ENCODE results near the gene MYOF. TPM values are rescaled to one million over a fixed set of nuclear protein-coding genes. Genes with fewer than 3 reads are reported as not detected.
A peak's percentile ranks its signal among the peaks of the same experiment; 100 is the strongest.
"Not testable (repeated sequence)": the region's sequence is repeated elsewhere in the genome, so short reads cannot be mapped to it uniquely, and the experiment has no call there.

Gene MYOF
- total RNA-seq, 1 donor from 2014 or later = 25.4 TPM

GRCh38 chr10:93458821-93459257, 23.3 kb downstream of the MYOF start:
- intact Hi-C loops (cut with micrococcal nuclease) = no loop called here
- H3K36me3 Mint-ChIP-seq (ENCODE audit: low read depth) = peaks cover 1% of the 10 kb centered on the region
- no peak overlapping the region for H3K4me3 Mint-ChIP-seq
- peak overlapping the region; percentile 66 for H3K27ac Mint-ChIP-seq
- peaks cover 16% of the 10 kb centered on the region for H3K4me1 Mint-ChIP-seq
- H3K27me3 Mint-ChIP-seq = no peaks in the 10 kb centered on the region
- H3K9me3 Mint-ChIP-seq = no peaks in the 10 kb centered on the region
- no peak for DNase-seq

GRCh38 chr10:93457511-93457910, 24.6 kb downstream of the MYOF start:
- Mint-ChIP-seq H3K27ac (no peak overlapping the region), H3K27me3 (no peaks in the 10 kb centered on the region), H3K4me3 (no peak overlapping the region), H3K9me3 (no peaks in the 10 kb centered on the region), H3K4me1 (peaks cover 14% of the 10 kb centered on the region), H3K36me3 (ENCODE audit: low read depth) (peaks cover 1% of the 10 kb centered on the region)
- intact Hi-C loops (cut with micrococcal nuclease) = no loop called here
- DNase-seq = no peak

GRCh38 chr10:93456480-93456879, 25.7 kb downstream of the MYOF start:
- intact Hi-C loops (cut with micrococcal nuclease) = no loop called here
- no peaks in the 10 kb centered on the region for H3K27me3 Mint-ChIP-seq
- H3K27ac Mint-ChIP-seq = no peak overlapping the region
- peaks cover 18% of the 10 kb centered on the region for H3K4me1 Mint-ChIP-seq
- H3K36me3 Mint-ChIP-seq (ENCODE audit: low read depth) = peaks cover 2% of the 10 kb centered on the region
- no peaks in the 10 kb centered on the region for H3K9me3 Mint-ChIP-seq
- no peak for DNase-seq
- no peak overlapping the region for H3K4me3 Mint-ChIP-seq

DNA sequence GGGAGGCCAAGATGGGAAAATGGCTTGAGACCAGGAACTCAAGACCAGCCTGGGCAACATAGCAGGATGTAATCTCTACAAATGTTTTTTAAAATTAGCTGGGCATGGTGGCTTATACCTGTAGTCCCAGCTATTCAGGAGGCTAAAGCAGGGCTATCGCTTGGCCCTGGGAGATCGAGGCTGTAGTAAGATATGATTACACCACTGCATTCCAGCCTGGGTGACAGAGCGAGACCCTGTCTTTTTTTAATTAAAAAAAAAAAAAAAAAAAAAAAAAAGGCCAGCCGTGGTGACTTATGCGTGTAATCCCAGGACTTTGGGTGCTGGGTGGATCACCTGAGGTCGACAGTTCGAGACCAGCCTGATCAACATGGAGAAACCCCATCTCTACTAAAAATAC, 27.4 kb downstream of the MYOF start:
- Mint-ChIP-seq H3K27me3 (no peaks in the 10 kb centered on the region), H3K9me3 (no peaks in the 10 kb centered on the region), H3K27ac (no peak overlapping the region), H3K4me3 (no peak overlapping the region), H3K4me1 (peaks cover 17% of the 10 kb centered on the region), H3K36me3 (ENCODE audit: low read depth) (peaks cover 5% of the 10 kb centered on the region)
- intact Hi-C loops (cut with micrococcal nuclease) = no loop called here
- no peak for DNase-seq

GRCh38 chr10:93454146-93454545, 28.0 kb downstream of the MYOF start:
- intact Hi-C loops (cut with micrococcal nuclease) = no loop called here
- Mint-ChIP-seq H3K27me3 (no peaks in the 10 kb centered on the region), H3K36me3 (ENCODE audit: low read depth) (peaks cover 5% of the 10 kb centered on the region), H3K27ac (no peak overlapping the region), H3K9me3 (no peaks in the 10 kb centered on the region), H3K4me1 (peaks cover 17% of the 10 kb centered on the region), H3K4me3 (no peak overlapping the region)
- DNase-seq = no peak

DNA sequence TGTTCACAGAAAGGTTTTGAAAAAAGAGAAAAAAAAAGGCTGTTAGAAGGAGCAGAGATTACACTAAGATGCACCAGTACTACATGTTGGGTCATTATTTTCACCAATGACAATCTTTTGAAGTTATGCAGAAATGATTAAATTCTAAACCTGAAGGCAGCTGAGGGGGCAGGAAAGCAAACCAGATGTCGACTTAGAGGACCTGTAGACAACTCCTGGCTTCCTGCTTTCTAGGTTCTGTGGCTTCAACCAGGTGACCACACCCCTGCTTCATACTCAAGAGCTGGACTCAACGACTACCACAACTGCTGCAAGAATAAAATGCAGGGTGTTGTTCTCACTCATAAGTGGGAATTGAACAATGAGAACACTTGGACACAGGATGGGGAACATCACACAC, 30.0 kb downstream of the MYOF start:
- DNase-seq = peak; percentile 60
- intact Hi-C loops (cut with micrococcal nuclease) = no loop called here
- H3K27me3 Mint-ChIP-seq = no peaks in the 10 kb centered on the region

DNA sequence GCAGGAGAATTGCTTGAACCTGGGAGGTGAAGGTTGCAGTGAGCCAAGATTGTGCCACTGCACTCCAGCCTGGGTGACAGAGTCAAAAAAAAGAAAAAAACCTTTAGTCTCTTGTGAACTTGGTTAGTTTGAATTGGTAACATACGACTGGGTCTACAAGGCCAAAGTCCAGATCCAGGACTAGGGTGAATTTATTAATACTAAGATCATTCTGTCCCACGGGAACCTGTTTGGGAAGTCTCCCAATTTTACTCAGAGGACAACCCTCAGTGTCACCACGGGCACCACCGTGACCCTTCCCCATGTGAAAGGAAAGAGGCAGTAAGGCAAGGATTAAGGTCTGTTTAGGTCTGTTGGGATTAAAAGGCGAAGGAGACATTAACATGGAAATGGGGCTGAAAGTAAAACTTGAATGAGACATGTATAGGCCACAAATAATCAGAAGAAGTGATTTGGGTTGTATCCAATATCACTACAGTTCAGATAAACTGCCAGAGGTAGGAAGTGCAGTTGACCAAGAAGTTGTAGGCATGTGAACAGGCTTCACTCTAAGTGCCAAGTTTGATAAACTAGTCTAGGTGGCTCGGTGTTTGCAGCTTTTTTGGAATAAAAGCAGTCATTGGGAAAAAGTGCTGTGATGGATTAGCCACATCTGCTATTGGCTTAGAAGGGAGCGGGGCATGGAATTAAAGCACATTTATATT, 30.7 kb downstream of the MYOF start:
- no peaks in the 10 kb centered on the region for H3K27me3 Mint-ChIP-seq
- peaks cover 3% of the 10 kb centered on the region for H3K36me3 Mint-ChIP-seq (ENCODE audit: low read depth)
- intact Hi-C loops (cut with micrococcal nuclease) = no loop called here
- H3K9me3 Mint-ChIP-seq = no peaks in the 10 kb centered on the region
- no peak for DNase-seq
- H3K4me1 Mint-ChIP-seq = peaks cover 13% of the 10 kb centered on the region
- H3K4me3 Mint-ChIP-seq = no peak overlapping the region
- no peak overlapping the region for H3K27ac Mint-ChIP-seq

More for the DNA sequence above, 30.0 kb downstream of the MYOF start:
- Mint-ChIP-seq H3K36me3 (ENCODE audit: low read depth) (peaks cover 3% of the 10 kb centered on the region), H3K9me3 (no peaks in the 10 kb centered on the region), H3K4me1 (peaks cover 13% of the 10 kb centered on the region), H3K27ac (no peak overlapping the region), H3K4me3 (peak overlapping the region; percentile 10)

GRCh38 chr10:93447970-93448369, 34.2 kb downstream of the MYOF start:
- Mint-ChIP-seq H3K4me1 (peaks cover 13% of the 10 kb centered on the region), H3K27me3 (no peaks in the 10 kb centered on the region), H3K9me3 (no peaks in the 10 kb centered on the region), H3K4me3 (no peak overlapping the region), H3K27ac (no peak overlapping the region), H3K36me3 (ENCODE audit: low read depth) (peaks cover 3% of the 10 kb centered on the region)
- DNase-seq = no peak
- intact Hi-C loops (cut with micrococcal nuclease) = no loop called here

GRCh38 chr10:93447019-93447418, 35.1 kb downstream of the MYOF start:
- Mint-ChIP-seq H3K4me3 (no peak overlapping the region), H3K9me3 (no peaks in the 10 kb centered on the region), H3K4me1 (peaks cover 7% of the 10 kb centered on the region), H3K27ac (no peak overlapping the region), H3K27me3 (no peaks in the 10 kb centered on the region), H3K36me3 (ENCODE audit: low read depth) (peaks cover 3% of the 10 kb centered on the region)
- DNase-seq = no peak
- intact Hi-C loops (cut with micrococcal nuclease) = no loop called here

- Mint-ChIP-seq H3K4me3 (no peak overlapping the region), H3K4me1 (no peaks in the 10 kb centered on the region), H3K27me3 (no peaks in the 10 kb centered on the region), H3K36me3 (ENCODE audit: low read depth) (no peaks in the 10 kb centered on the region), H3K27ac (no peak overlapping the region), H3K9me3 (no peaks in the 10 kb centered on the region)
- no peak for DNase-seq
- intact Hi-C loops (cut with micrococcal nuclease) = no loop called here
Measured at GRCh38 chr10:93445978-93446720, 36.0 kb downstream of the MYOF start.

DNA sequence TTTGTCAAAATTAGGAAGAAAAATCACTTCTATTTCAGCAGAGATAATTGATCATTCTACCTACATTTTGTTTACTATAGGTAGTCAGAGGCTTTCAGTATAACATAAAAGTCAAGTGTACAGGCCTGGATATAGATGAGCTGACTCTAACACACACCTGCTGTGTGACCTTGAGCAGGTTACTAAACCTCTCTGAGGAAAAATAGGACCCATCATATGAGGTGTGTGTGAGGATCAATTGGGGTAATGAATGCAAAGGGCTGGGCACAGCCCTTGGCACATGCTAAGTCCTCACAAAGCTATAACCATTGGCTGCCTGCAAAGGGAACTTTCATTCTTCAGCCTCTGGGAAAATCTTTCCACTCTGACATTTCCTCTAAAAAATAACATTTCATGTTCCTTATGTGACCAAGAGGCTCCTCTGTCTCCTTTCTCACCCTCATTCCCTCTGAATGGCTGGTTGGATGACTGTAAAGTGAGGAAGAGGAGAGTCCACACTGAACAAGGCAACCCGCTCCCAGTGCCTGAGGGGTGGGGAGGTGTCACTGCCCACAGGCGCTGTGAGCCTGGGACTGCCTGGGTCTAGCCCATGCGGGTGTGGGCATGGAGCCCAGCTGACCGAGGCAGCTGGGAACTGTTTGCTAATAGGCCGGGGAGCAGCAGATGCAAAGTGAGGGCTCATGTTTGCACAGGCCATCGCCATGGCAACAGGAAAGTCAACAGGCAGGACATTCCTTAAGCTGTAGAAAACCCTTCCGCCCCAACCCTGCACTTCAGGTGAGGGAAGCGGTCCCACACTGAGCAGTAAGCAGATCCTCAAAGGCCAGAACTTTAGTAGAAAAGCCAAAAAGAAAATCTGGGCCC, 36.8 kb downstream of the MYOF start:
- intact Hi-C loops (cut with micrococcal nuclease) = no loop called here
- Mint-ChIP-seq H3K27ac (no peak overlapping the region), H3K9me3 (no peaks in the 10 kb centered on the region), H3K4me3 (no peak overlapping the region), H3K4me1 (no peaks in the 10 kb centered on the region), H3K36me3 (ENCODE audit: low read depth) (no peaks in the 10 kb centered on the region), H3K27me3 (no peaks in the 10 kb centered on the region)
- DNase-seq = no peak

GRCh38 chr10:93443481-93443880, 38.7 kb downstream of the MYOF start:
- intact Hi-C loops (cut with micrococcal nuclease) = no loop called here
- no peak for DNase-seq
- H3K27ac Mint-ChIP-seq = no peak overlapping the region
- no peak overlapping the region for H3K4me3 Mint-ChIP-seq
- H3K27me3 Mint-ChIP-seq = no peaks in the 10 kb centered on the region
- H3K36me3 Mint-ChIP-seq (ENCODE audit: low read depth) = no peaks in the 10 kb centered on the region
- H3K4me1 Mint-ChIP-seq = no peaks in the 10 kb centered on the region
- no peaks in the 10 kb centered on the region for H3K9me3 Mint-ChIP-seq

DNA sequence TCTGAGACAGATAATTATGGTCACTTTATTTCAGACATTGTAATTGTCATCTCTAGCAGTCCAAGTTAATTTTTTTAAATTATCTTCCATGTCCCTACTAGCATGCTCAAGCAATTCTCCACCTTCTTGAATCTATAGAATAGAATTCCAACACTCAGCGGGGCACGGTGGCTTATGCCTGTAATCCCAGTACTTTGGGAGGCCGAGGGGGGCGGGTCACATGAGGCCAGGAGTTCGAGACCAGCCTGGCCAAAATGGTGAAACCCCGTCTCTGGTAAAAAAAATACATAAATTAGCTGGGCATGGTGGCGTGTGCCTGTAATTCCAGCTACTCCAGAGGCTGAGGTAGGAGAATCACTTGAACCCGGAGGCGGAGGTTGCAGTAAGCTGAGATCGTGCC, 39.4 kb downstream of the MYOF start:
- H3K27ac Mint-ChIP-seq; H3K27me3 Mint-ChIP-seq; intact Hi-C loops (cut with micrococcal nuclease); H3K4me3 Mint-ChIP-seq; H3K36me3 Mint-ChIP-seq (ENCODE audit: low read depth); H3K4me1 Mint-ChIP-seq; H3K9me3 Mint-ChIP-seq; DNase-seq: not testable (repeated sequence)

DNA sequence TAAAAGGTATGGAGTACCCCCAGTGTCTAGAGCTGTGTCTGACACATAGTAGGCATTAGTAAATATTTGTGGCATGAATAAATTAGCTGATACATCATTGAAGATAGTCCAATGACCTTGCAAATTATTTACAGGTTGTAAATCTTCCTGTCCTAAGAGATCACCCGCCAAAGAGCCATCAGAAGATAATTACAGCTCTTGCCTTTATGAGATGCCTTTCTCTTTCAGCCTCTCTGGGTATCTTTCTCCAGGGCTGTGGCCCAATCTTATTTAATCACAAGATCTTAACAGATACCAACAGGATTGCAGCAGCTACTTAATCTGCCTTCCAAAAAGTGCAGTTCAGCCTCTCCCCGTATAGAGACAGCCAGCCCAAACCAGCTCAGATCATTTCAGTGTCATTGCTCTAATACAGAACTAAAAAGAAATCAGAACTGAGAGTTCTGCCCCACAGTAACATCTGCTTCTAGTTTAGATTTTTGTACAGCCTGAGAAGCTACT, 41.5 kb downstream of the MYOF start:
- no peak for DNase-seq
- intact Hi-C loops (cut with micrococcal nuclease) = no loop called here
- H3K36me3 Mint-ChIP-seq (ENCODE audit: low read depth) = no peaks in the 10 kb centered on the region
- H3K9me3 Mint-ChIP-seq = no peaks in the 10 kb centered on the region
- peaks cover 2% of the 10 kb centered on the region for H3K4me1 Mint-ChIP-seq
- no peak overlapping the region for H3K4me3 Mint-ChIP-seq
- H3K27me3 Mint-ChIP-seq = no peaks in the 10 kb centered on the region
- H3K27ac Mint-ChIP-seq = no peak overlapping the region
